Measurements from ENCODE around the gene MYLK2. TPM values are rescaled to one million over a fixed set of nuclear protein-coding genes. Genes with fewer than 3 reads are reported as not detected.

MYLK2 gene
- total RNA-seq (1 to 10 TPM in 1 of 9 donors, under 1 TPM in 1, not detected in 7; 0.11 to 1.5 TPM), polyA plus RNA-seq (under 1 TPM in 1 of 3 donors, not detected in 2; 0.27 TPM)
- long read RNA-seq, donor 1 = 0 reads
- long read RNA-seq, donor 2 = 0 reads
- long read RNA-seq, donor 3 = 0 reads
- long read RNA-seq, donor 4 = 0 reads
- long read RNA-seq, donor 5 = 0 reads
- long read RNA-seq, donor 6 = 0 reads
- long read RNA-seq, donor 7 = 0 reads
- long read RNA-seq, donor 8 = 0 reads
- long read RNA-seq, donor 9 = 0 reads
- long read RNA-seq, donor 10 = 0 reads

DNA sequence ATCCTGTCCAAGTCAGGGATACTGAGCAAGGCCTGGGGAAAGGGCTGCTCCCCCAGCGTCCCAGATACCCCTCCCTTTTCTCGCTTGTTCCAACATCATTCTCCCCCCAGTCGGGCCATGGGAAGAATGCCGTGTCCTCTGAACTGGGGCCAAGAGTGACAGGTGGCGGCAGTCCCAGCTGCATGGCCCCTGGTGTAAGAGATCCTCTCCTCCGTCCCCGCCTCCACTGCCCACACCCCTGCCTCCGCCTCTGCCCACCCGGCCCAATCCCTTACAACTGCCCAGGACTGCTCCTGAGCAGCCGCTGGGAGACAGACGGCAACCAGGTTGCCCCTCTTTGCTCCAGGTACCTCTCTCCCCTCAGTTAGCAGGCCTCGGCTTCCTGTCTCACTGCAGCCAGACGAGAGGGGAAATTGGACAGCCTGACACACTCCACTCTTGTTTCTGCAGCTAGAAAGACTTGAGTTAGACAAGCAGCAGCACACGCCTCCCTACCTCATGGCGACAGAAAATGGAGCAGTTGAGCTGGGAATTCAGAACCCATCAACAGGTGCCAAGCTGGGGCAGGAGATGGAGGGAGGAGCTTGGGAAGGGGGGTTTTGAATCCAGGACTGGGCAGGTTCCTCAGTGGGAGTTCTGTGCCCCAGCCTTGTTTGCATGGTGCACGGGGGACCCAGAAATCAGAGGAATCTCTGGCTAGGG lies at the start of gene MYLK2:
MYLK2 (plus strand) TSS at position 274 of the 702 bp plus-strand sequence; CDS start at position 499, 225 bp downstream.
- H3K4me3 ChIP-seq = no peak within 1 kb of the TSS
- TF ChIP-seq CTCF (IDR thresholded peaks at IDR 0.05) = no peak
- TF ChIP-seq POLR2A (IDR thresholded peaks at IDR 0.05) = no peak
- H3K4me1 ChIP-seq (replicated peaks in 1 of 2) = peaks cover 0 to 3% of the 10 kb centered on the region in 2 donors
- no peaks in the 10 kb centered on the region for H3K27me3 ChIP-seq
- 77 to 83% (median 81%) methylated on average over 16 of the region's 16 CpGs for WGBS, 4 donors
- DNase-seq = no peak
- intact Hi-C loops (cut with DNase I) = no loop called here
- H3K9me3 ChIP-seq (replicated peaks in 1 of 3) = no peaks in the 10 kb centered on the region
- no peaks in the 10 kb centered on the region for H3K36me3 ChIP-seq (replicated peaks in 1 of 2)
- no peak within 1 kb of the TSS for H3K27ac ChIP-seq

DNA sequence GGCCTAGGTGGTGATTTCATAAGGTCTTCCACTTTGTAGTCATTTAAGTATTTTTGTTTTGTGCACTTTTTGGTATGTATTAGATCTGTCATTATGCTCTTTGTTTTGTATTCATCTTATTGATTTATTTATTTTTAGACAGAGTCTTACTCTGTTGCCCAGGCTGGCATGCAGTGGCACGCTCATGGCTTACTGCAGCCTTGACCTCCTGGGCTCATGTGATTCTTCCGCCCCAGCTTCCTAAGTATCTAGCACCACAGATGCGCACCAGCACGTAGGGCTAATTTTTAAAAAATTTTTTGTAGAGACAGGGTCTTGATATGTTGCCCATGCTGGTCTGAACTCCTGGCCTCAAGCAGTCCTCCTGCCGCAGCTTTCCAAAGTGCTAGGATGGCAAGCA lies 49.5 kb upstream of the MYLK2 start:
- Histone ChIP-seq H3K27me3 (no peaks in the 10 kb centered on the region), H3K4me1 (replicated peaks in 1 of 2) (no peaks in the 10 kb centered on the region), H3K9me3 (replicated peaks in 1 of 3) (no peaks in the 10 kb centered on the region), H3K27ac (no peak overlapping the region), H3K36me3 (replicated peaks in 1 of 2) (no peaks in the 10 kb centered on the region), H3K4me3 (no peak overlapping the region)
- intact Hi-C loops (cut with DNase I) = no loop called here
- TF ChIP-seq POLR2A (IDR thresholded peaks at IDR 0.05) = no peak
- no peak for TF ChIP-seq CTCF (IDR thresholded peaks at IDR 0.05)
- 49 to 55% (median 53%) methylated on average over 5 of the region's 5 CpGs for WGBS, 4 donors
- DNase-seq = peak in 6 of 7 donors; percentile 21 to 69 (median 43)

DNA sequence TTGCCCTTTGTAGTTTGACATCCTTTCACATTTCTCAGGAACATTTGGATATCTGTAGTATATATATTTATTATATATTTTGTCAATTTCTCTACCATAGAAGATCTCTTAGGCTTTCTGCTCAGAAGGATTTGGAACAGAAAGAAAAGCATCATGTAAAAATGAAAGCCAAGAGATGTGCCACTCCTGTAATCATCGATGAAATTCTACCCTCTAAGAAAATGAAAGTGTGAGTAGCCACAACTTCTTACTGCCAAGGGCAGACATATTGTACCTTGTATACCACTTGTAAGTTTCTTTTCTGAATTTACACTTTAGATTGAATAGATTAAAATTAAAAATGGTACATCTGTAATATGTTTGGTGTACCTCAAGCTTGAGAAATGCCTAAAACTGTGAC lies 48.9 kb upstream of the MYLK2 start:
- TF ChIP-seq CTCF (IDR thresholded peaks at IDR 0.05) = no peak
- no peak for TF ChIP-seq POLR2A (IDR thresholded peaks at IDR 0.05)
- no peak overlapping the region for H3K27ac ChIP-seq
- H3K9me3 ChIP-seq (replicated peaks in 1 of 3) = no peaks in the 10 kb centered on the region
- no peaks in the 10 kb centered on the region for H3K4me1 ChIP-seq (replicated peaks in 1 of 2)
- no peaks in the 10 kb centered on the region for H3K36me3 ChIP-seq (replicated peaks in 1 of 2)
- WGBS, 4 donors = 39 to 66% (median 59%) methylated on average over 1 of the region's 1 CpG
- H3K4me3 ChIP-seq = no peak overlapping the region
- intact Hi-C loops (cut with DNase I) = no loop called here
- no peaks in the 10 kb centered on the region for H3K27me3 ChIP-seq
- no peak for DNase-seq

DNA sequence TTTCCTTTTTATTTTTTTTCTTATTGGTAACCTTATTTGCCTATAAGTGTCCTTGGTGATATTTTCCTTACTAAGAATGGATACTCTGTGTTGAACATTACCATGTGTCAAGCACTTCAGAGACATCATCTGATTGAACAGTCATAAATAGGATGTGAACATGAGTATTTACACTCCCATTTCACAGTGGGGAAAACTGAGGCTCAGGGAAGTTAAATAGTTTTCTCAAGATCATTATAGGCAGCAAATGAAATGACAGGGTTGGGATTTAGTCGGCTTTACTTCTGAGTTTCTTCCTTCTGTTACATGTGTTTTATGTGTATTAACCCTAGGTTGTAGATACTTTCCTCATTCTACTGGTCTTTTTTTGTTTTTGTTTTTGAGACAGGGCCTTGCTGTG lies 44.7 kb upstream of the MYLK2 start:
- intact Hi-C loops (cut with DNase I) = no loop called here
- no peaks in the 10 kb centered on the region for H3K9me3 ChIP-seq (replicated peaks in 1 of 3)
- 95 to 100% (median 98%) methylated on average over 1 of the region's 1 CpG for WGBS, 4 donors

More for the DNA sequence above, 44.7 kb upstream of the MYLK2 start:
- H3K4me3 ChIP-seq = no peak overlapping the region
- H3K27ac ChIP-seq = no peak overlapping the region
- no peak for TF ChIP-seq POLR2A (IDR thresholded peaks at IDR 0.05)
- TF ChIP-seq CTCF (IDR thresholded peaks at IDR 0.05) = no peak
- DNase-seq = no peak
- H3K27me3 ChIP-seq = no peaks in the 10 kb centered on the region
- no peaks in the 10 kb centered on the region for H3K36me3 ChIP-seq (replicated peaks in 1 of 2)
- H3K4me1 ChIP-seq (replicated peaks in 1 of 2) = no peaks in the 10 kb centered on the region

Measured in adrenal gland (tissue), 19 donors.